H1 (cell line): ENCODE measurements around the gene GEMIN7. TPM values are rescaled to one million over a fixed set of nuclear protein-coding genes. Genes with fewer than 3 reads are reported as not detected.
A peak's percentile ranks its signal among the peaks of the same experiment; 100 is the strongest.

Source experiments
- CTCF ChIA-PET: fragments of 300-600 bp; sonication (Branson Sonifier 250); formaldehyde crosslinking; loops from one replicate; lab custom pipeline; 2021; ENCODE audit not compliant: partially characterized antibody; lab: Charles Lee
- POLR2A ChIA-PET: fragments of 300-600 bp; sonication (Branson Sonifier 250); formaldehyde crosslinking; loops from one replicate; lab custom pipeline; 2021; ENCODE audit warnings: inconsistent platforms; ENCODE audit not compliant: partially characterized antibody; lab: Charles Lee
- DNase-seq, 2 experiments: peaks; one replicate each; pipeline versions ENCODE4 v3.0.0 to v3.0.0-alpha.2; 2010 to 2022; ENCODE audit warnings: low spot score in 2 of 2, low read depth in 1 of 2, mixed read lengths in 1 of 2
- FAIRE-seq: peaks from 2 replicates; lab custom pipeline; 2011; peaks lifted over from hg19 to GRCh38; lab: Jason Lieb, UNC
- H2AFZ ChIP-seq: 2 replicates; pipeline ENCODE4 v1.8.1; 2012; ENCODE audit warnings: low read length, inconsistent platforms
- H2AK5ac ChIP-seq: 2 replicates; pipeline ENCODE4 v1.6.1; 2013; ENCODE audit warnings: low read depth, low read length
- H2BK120ac ChIP-seq: replicated peaks from 2 replicates; pipeline ENCODE3; 2013; ENCODE audit warnings: low read depth, low read length, inconsistent platforms
- H2BK12ac ChIP-seq: 2 replicates; pipeline ENCODE4 v1.6.1; 2013; ENCODE audit warnings: low read depth, low read length
- H2BK15ac ChIP-seq: 2 replicates; pipeline ENCODE4 v1.6.1; 2013; ENCODE audit warnings: low read length
- H2BK20ac ChIP-seq: 2 replicates; pipeline ENCODE4 v1.6.1; 2013; ENCODE audit warnings: low read length
- H2BK5ac ChIP-seq: 2 replicates; pipeline ENCODE4 v1.6.1; 2013; ENCODE audit warnings: low read depth, low read length
- H3K14ac ChIP-seq: 2 replicates; pipeline ENCODE4 v1.6.1; 2013; ENCODE audit warnings: inconsistent platforms; ENCODE audit not compliant: insufficient read length
- H3K18ac ChIP-seq: 2 replicates; pipeline ENCODE4 v1.6.1; 2013; ENCODE audit warnings: low read length; ENCODE audit errors: extremely low read depth
- H3K23ac ChIP-seq: 2 replicates; pipeline ENCODE4 v1.6.1; 2013; ENCODE audit warnings: inconsistent platforms; ENCODE audit not compliant: insufficient read length
- H3K23me2 ChIP-seq: 2 replicates; pipeline ENCODE4 v1.6.1; 2013; ENCODE audit warnings: low read depth, low read length
- H3K27ac ChIP-seq: 2 replicates; pipeline ENCODE4 v1.6.1; 2011; ENCODE audit warnings: low read depth, low read length, inconsistent platforms
- H3K27me3 ChIP-seq, 4 experiments: replicated peaks in 1 of 4; 1 replicate in 1 of 4; 2 replicates in 3 of 4; pipeline versions ENCODE4 v1.6.1 to v1.8.1; 2011 to 2013; ENCODE audit warnings: low read length in 3 of 4, mild to moderate bottlenecking in 3 of 4, inconsistent platforms in 2 of 4, mixed read lengths in 2 of 4, moderate library complexity in 1 of 4; ENCODE audit not compliant: control insufficient read depth in 3 of 4, insufficient read depth in 3 of 4; ENCODE audit errors: extremely low read depth in 1 of 4
- H3K36me3 ChIP-seq, 4 experiments: 2 replicates each; pipeline versions ENCODE4 v1.6.1 to v1.8.1; 2011 to 2013; ENCODE audit warnings: mild to moderate bottlenecking in 4 of 4, low read length in 3 of 4, moderate library complexity in 2 of 4, control low read depth in 1 of 4, inconsistent platforms in 1 of 4; ENCODE audit not compliant: insufficient read depth in 4 of 4, control insufficient read depth in 2 of 4
- H3K4ac ChIP-seq: replicated peaks from 2 replicates; pipeline ENCODE3; 2013; ENCODE audit warnings: low read length, low read depth, mixed read lengths, inconsistent platforms; ENCODE audit not compliant: insufficient read length
- H3K4me1 ChIP-seq, 4 experiments: replicated peaks in 1 of 4; 1 replicate in 1 of 4; 2 replicates in 3 of 4; pipeline versions ENCODE4 v1.6.1 to v1.8.1; 2011 to 2013; ENCODE audit warnings: low read length in 3 of 4, inconsistent platforms in 2 of 4, mixed read lengths in 1 of 4; ENCODE audit not compliant: insufficient read depth in 4 of 4, control insufficient read depth in 3 of 4
- H3K4me2 ChIP-seq, 2 experiments: 2 replicates each; pipeline versions ENCODE4 v1.6.1 to v1.8.1; 2011 to 2013; ENCODE audit warnings: low read depth in 2 of 2, low read length in 2 of 2, control low read depth in 1 of 2, inconsistent platforms in 1 of 2, mild to moderate bottlenecking in 1 of 2; ENCODE audit not compliant: insufficient read depth in 1 of 2
- H3K4me3 ChIP-seq, 4 experiments: fragments of 200-600, 300-600 bp in 1 of 4; sonication (generic), shearing (Covaris generic), sonication (Bioruptor Twin) in 1 of 4; 2 replicates each; pipeline versions ENCODE4 v1.5.1 to v1.8.1; 2011 to 2016; ENCODE audit warnings: low read length in 4 of 4, low read depth in 3 of 4, control low read depth in 2 of 4, inconsistent platforms in 2 of 4, mild to moderate bottlenecking in 2 of 4, mixed read lengths in 1 of 4, moderate library complexity in 1 of 4; ENCODE audit not compliant: insufficient read depth in 2 of 4; ENCODE audit errors: extremely low read depth in 1 of 4
- H3K56ac ChIP-seq: replicated peaks from 2 replicates; pipeline ENCODE3; 2013; ENCODE audit warnings: low read depth, mild to moderate bottlenecking, mixed read lengths, low read length, inconsistent platforms; ENCODE audit not compliant: insufficient read length
- H3K79me1 ChIP-seq: 2 replicates; pipeline ENCODE4 v1.6.1; 2013; ENCODE audit warnings: low read depth, low read length, control low read depth
- H3K79me2 ChIP-seq, 2 experiments: 2 replicates each; pipeline versions ENCODE4 v1.6.1 to v1.8.1; 2012 to 2013; ENCODE audit warnings: low read length in 2 of 2, mild to moderate bottlenecking in 2 of 2, inconsistent platforms in 1 of 2; ENCODE audit not compliant: insufficient read depth in 2 of 2, control insufficient read depth in 1 of 2
- H3K9ac ChIP-seq, 4 experiments: replicated peaks in 1 of 4; 1 replicate in 1 of 4; 2 replicates in 3 of 4; pipeline versions ENCODE4 v1.6.1 to v1.8.1; 2011 to 2013; ENCODE audit warnings: low read depth in 3 of 4, low read length in 3 of 4, control low read depth in 2 of 4, mild to moderate bottlenecking in 2 of 4, moderate library complexity in 2 of 4, inconsistent platforms in 1 of 4; ENCODE audit errors: extremely low read depth in 1 of 4
- H3K9me3 ChIP-seq, 2 experiments: 2 replicates each; pipeline versions ENCODE4 v1.6.1 to v1.8.1; 2012 to 2013; ENCODE audit warnings: mild to moderate bottlenecking in 2 of 2, moderate library complexity in 2 of 2, control low read depth in 1 of 2, inconsistent platforms in 1 of 2, low read depth in 1 of 2, low read length in 1 of 2, mixed read lengths in 1 of 2; ENCODE audit not compliant: insufficient read depth in 2 of 2
- H4K20me1 ChIP-seq, 2 experiments: replicated peaks in 1 of 2; 2 replicates each; pipeline versions ENCODE3 to v1.8.1; 2011 to 2013; ENCODE audit warnings: inconsistent platforms in 2 of 2, low read length in 2 of 2, mild to moderate bottlenecking in 1 of 2; ENCODE audit not compliant: insufficient read depth in 2 of 2, control insufficient read depth in 1 of 2
- H4K5ac ChIP-seq: 2 replicates; pipeline ENCODE4 v1.6.1; 2013; ENCODE audit warnings: low read length, low read depth, mixed read lengths, inconsistent platforms; ENCODE audit not compliant: insufficient read length
- H4K8ac ChIP-seq: 2 replicates; pipeline ENCODE4 v1.8.0; 2013; ENCODE audit warnings: mild to moderate bottlenecking, moderate library complexity, low read length, inconsistent platforms; ENCODE audit not compliant: insufficient read depth; ENCODE audit errors: extremely low read depth
- H4K91ac ChIP-seq: replicated peaks from 2 replicates; pipeline ENCODE3; 2013; ENCODE audit warnings: low read length, mixed read lengths, inconsistent platforms; ENCODE audit not compliant: insufficient read length
- EGR1 ChIP-seq: IDR thresholded peaks from 2 replicates; pipeline ENCODE4 v1.6.1; 2011; ENCODE audit warnings: low read depth, low read length, borderline replicate concordance
- EZH2 ChIP-seq: fragments of 200-600 bp; sonication (generic); IDR thresholded peaks from 2 replicates; pipeline ENCODE4 v1.7.1; 2012; ENCODE audit warnings: low read depth, mild to moderate bottlenecking, moderate library complexity, low read length, inconsistent platforms; ENCODE audit not compliant: severe bottlenecking
- GABPA ChIP-seq: IDR thresholded peaks from 2 replicates; pipeline ENCODE4 v1.6.1; 2011; ENCODE audit warnings: mild to moderate bottlenecking, low read length, moderate library complexity, borderline replicate concordance; ENCODE audit not compliant: insufficient read depth
- KDM4A ChIP-seq: IDR thresholded peaks from one replicate; pipeline ENCODE4 v1.7.1; 2012; ENCODE audit warnings: low read depth, mild to moderate bottlenecking, moderate library complexity, low read length, inconsistent platforms; ENCODE audit not compliant: severe bottlenecking
- KDM5A ChIP-seq: fragments of 200-600 bp; IDR thresholded peaks from 2 replicates; pipeline ENCODE4 v1.7.1; 2012; ENCODE audit warnings: mild to moderate bottlenecking, low read length, inconsistent platforms, mixed read lengths
- MAFK ChIP-seq: IDR thresholded peaks from 2 replicates; pipeline ENCODE4 v1.6.1; 2012; ENCODE audit warnings: low read depth, mild to moderate bottlenecking, improper control_type of control experiment, low read length
- MAX ChIP-seq: IDR thresholded peaks from 2 replicates; pipeline ENCODE4 v1.6.1; 2012; ENCODE audit warnings: inconsistent platforms
- RXRA ChIP-seq: IDR thresholded peaks from 2 replicates; pipeline ENCODE4 v1.6.1; 2011; ENCODE audit warnings: low read depth, mild to moderate bottlenecking, low read length, moderate library complexity; ENCODE audit not compliant: insufficient read depth
- SRF ChIP-seq: IDR thresholded peaks from 2 replicates; pipeline ENCODE4 v1.6.1; 2011; ENCODE audit warnings: mild to moderate bottlenecking, low read depth, low read length, moderate library complexity
- WGBS, 2 experiments: shearing (Covaris generic) in 1 of 2; methylation state at CpG; one replicate each; pipeline versions ENCODE4 v1.1.6 to v1.1.7; 2013 to 2015; ENCODE audit warnings: low lambda C conversion rate in 2 of 2, mixed read lengths in 2 of 2, inconsistent platforms in 1 of 2, low coverage in 1 of 2, missing lambda C conversion rate in 1 of 2; ENCODE audit not compliant: insufficient replicate concordance in 2 of 2, insufficient coverage in 1 of 2, insufficient read length in 1 of 2; ENCODE audit errors: extremely low coverage in 1 of 2, missing lambda C conversion rate in 1 of 2; 5-methylcytosine and 5-hydroxymethylcytosine counted together
- polyA plus RNA-seq, 7 experiments: library from polyadenylated mRNA; depleted of rRNA in 3 of 7; stranded (reverse) in 5 of 7; unstranded in 2 of 7; fragments of >200 nt in 5 of 7; fragments of 200-250 nt in 2 of 7; gene quantifications; 1 replicate in 5 of 7; 2 replicates in 1 of 7; 4 replicates in 1 of 7; pipeline versions ENCODE4 v1.2.1 to v1.2.3, GENCODE V29; 2011 to 2013; ENCODE audit warnings: missing spikeins in 2 of 7, mixed read lengths in 2 of 7
- total RNA-seq: library from RNA; stranded (reverse); fragmentation: NEBNext Ultra II Directional; extraction: Animal tissue kit (Norgen Biotek cat#: 25700); gene quantifications from 2 replicates; pipeline ENCODE4 v1.2.1, GENCODE V29; 2021
- TF ChIP-seq, protein P1 (sequence below): IDR thresholded peaks from 2 replicates; pipeline ENCODE4 v1.6.1; 2011; ENCODE audit warnings: low read depth, mild to moderate bottlenecking, low read length; ENCODE audit not compliant: insufficient read depth

The GEMIN7 gene
- total and polyA plus RNA-seq, 2 of the 8 experiments (the other 6 are each of a cell fraction or from before 2014, with no cell fraction given): 48.0 to 91.6 TPM

- Histone ChIP-seq H2BK15ac (no peak overlapping the region), H3K9ac (no peak overlapping the region; a peak in 1 of 7 replicates), H4K8ac (peak overlapping the region; percentile 66; the same call in 1 of the 2 replicates), H3K23ac (no peak overlapping the region), H3K14ac (no peak overlapping the region), H4K91ac (no peak overlapping the region), H3K36me3 (peaks cover 12 to 70% (median 50%) of the 10 kb centered on the region in 4 experiments; a peak in 7 of 8 replicates), H2BK5ac (no peak overlapping the region), H2AFZ (no peak overlapping the region), H2BK12ac (no peak overlapping the region), H3K4me1 (peaks cover 0 to 4% (median 1%) of the 10 kb centered on the region in 4 experiments; a peak in 4 of 7 replicates), H3K9me3 (no peaks in the 10 kb centered on the region; a peak in 1 of 4 replicates), H3K27me3 (no peaks in the 10 kb centered on the region), H3K27ac (0 out of 2 replicates have a peak overlapping the region, but pooled peaks have one; percentile 9), H3K4me3 (no peak overlapping the region), H3K4me2 (no peak overlapping the region), H4K20me1 (peaks cover 10 to 15% of the 10 kb centered on the region in 2 experiments), H3K79me2 (no peaks in the 10 kb centered on the region), H2AK5ac (no peak overlapping the region), H3K4ac (no peak overlapping the region), H2BK20ac (no peak overlapping the region), H2BK120ac (no peak overlapping the region), H3K79me1 (peaks cover 4% of the 10 kb centered on the region; the same call in 1 of the 2 replicates), H3K18ac (peak overlapping the region; percentile 32; the same call in 1 of the 2 replicates), H3K56ac (no peak overlapping the region), H3K23me2 (peaks cover 2% of the 10 kb centered on the region; the same call in 1 of the 2 replicates), H4K5ac (no peak overlapping the region)
- 76% methylated on average over 16 of the region's 16 CpGs; no CpG with 5 or more reads in 1 of the 2 experiments for WGBS, 2 experiments
- CTCF ChIA-PET: interaction anchor here (0.6 to 4.3 kb wide), 42 partner anchors 9 to 1171 kb away, joined by 3 to 85 read pairs (median 4); partner anchors contain the start of genes APOE and CLASRP
- POLR2A ChIA-PET: interaction anchor here (0.7 to 2.9 kb wide), 9 partner anchors 9 to 39 kb away, joined by 3 to 13 read pairs (median 3); partner anchors contain the start of genes PPP1R37 and ZNF296
- FAIRE-seq (peak; percentile 72), DNase-seq (peak in 1 of 2 experiments; percentile 98)
- TF ChIP-seq SRF: no peak
- TF ChIP-seq EZH2: no peak
- no peak for TF ChIP-seq RXRA
- peak; percentile 67; the same call in 1 of the 2 replicates for TF ChIP-seq GABPA
- no peak for TF ChIP-seq KDM4A
- no peak for TF ChIP-seq KDM5A
- TF ChIP-seq EGR1: no peak
- peak; percentile 27; the same call in 1 of the 2 replicates for TF ChIP-seq MAX
- TF ChIP-seq, protein P1, sequence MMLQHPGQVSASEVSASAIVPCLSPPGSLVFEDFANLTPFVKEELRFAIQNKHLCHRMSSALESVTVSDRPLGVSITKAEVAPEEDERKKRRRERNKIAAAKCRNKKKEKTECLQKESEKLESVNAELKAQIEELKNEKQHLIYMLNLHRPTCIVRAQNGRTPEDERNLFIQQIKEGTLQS: no peak
- TF ChIP-seq MAFK: no peak
These were observed 19.6 kb upstream of the GEMIN7 start for GRCh38 chr19:45059258-45059965.
